Lower lobe of right lung (tissue), 2 donors: ENCODE results near the gene RBFOX1. TPM values are rescaled to one million over a fixed set of nuclear protein-coding genes. Genes with fewer than 3 reads are reported as not detected.

ENCODE experiments used
- ATAC-seq, 2 donors: fragments of 200-7000 bp; cut with Tn5 transposase; one replicate each; pipeline ENCODE4 v1.9.1; 2020 to 2022; ENCODE audit warnings: mild to moderate bottlenecking in 2 of 2, moderate library complexity in 2 of 2
- DNase-seq: peaks from one replicate; pipeline ENCODE4 v3.0.0-alpha.2; 2020
- H3K27ac ChIP-seq: fragments of 200-600 bp; one replicate; pipeline ENCODE4 v1.8.0; 2022
- H3K27me3 ChIP-seq: fragments of 200-600 bp; one replicate; pipeline ENCODE4 v1.8.0; 2022; ENCODE audit warnings: low read depth
- H3K36me3 ChIP-seq: fragments of 200-600 bp; one replicate; pipeline ENCODE4 v1.8.0; 2022; ENCODE audit warnings: mild to moderate bottlenecking
- H3K4me1 ChIP-seq: fragments of 200-600 bp; one replicate; pipeline ENCODE4 v1.8.0; 2022
- H3K4me3 ChIP-seq: fragments of 200-600 bp; one replicate; pipeline ENCODE4 v1.8.0; 2022; ENCODE audit warnings: mild to moderate bottlenecking
- H3K9me3 ChIP-seq: fragments of 200-600 bp; one replicate; pipeline ENCODE4 v1.8.0; 2022
- intact Hi-C: fragments of 100-400 bp; cut with DNase I; formaldehyde crosslinking; loops from one replicate; pipeline ENCODE4 v1.11.0; 2022
- total RNA-seq: library from RNA; stranded (reverse); fragmentation: NEBNext Ultra II Directional; extraction: Animal tissue kit (Norgen Biotek cat#: 25700); gene quantifications from one replicate; pipeline ENCODE4 v1.2.1, GENCODE V29; 2021
- TF ChIP-seq, protein P1 (sequence below): fragments of 200-600 bp; IDR thresholded peaks from one replicate; pipeline ENCODE4 v1.8.0; 2022; ENCODE audit warnings: antibody characterized with exemption, mild to moderate bottlenecking
- donor health status: DM: no; HTN: yes; CAD: no; lungs with severe emphysema.

RBFOX1 gene
- total RNA-seq, 1 donor from 2014 or later, result not detected

DNA sequence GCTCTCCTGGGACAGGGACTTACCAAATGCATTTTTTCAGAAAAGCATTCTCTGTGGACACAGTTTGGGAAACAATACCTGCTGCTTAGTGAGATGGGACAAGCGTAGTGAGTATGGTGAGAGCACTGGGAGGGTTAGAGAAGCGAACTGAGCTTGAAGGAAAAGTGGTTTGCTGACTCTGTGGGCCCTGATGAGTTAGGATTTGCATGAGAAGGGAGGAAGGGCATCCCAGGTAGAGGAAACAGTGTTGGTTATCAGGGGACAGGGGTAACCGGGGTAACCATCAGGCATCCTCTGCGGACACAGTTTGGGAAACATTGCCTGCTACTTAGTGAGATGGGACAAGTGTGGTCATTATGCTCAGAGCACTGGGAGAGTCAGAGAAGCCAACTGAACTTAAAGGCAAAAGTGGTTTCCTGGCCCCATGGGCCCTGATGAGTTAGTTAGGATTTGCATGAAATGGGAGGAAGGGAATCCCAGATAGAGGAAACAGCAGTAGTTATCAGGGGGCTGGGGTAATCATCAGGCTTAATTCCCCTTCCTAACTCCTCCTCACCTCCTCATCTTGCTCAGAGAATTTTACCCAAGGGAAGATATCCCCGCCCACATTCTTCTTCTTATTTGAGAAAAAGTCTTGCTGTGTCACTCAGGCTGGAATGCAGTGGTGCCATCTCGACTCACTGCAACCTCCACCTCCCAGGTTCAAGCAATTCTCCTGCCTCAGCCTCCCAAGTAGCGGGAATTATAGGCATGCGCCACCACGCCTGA lies 319.3 kb downstream of the RBFOX1 start:
- Histone ChIP-seq H3K27me3 (no peaks in the 10 kb centered on the region), H3K4me1 (no peaks in the 10 kb centered on the region), H3K4me3 (no peak overlapping the region), H3K36me3 (no peaks in the 10 kb centered on the region), H3K9me3 (no peaks in the 10 kb centered on the region), H3K27ac (no peak overlapping the region)
- intact Hi-C loops, result no loop called here
- DNase-seq (no peak), ATAC-seq (no peak)
- TF ChIP-seq, protein P1, sequence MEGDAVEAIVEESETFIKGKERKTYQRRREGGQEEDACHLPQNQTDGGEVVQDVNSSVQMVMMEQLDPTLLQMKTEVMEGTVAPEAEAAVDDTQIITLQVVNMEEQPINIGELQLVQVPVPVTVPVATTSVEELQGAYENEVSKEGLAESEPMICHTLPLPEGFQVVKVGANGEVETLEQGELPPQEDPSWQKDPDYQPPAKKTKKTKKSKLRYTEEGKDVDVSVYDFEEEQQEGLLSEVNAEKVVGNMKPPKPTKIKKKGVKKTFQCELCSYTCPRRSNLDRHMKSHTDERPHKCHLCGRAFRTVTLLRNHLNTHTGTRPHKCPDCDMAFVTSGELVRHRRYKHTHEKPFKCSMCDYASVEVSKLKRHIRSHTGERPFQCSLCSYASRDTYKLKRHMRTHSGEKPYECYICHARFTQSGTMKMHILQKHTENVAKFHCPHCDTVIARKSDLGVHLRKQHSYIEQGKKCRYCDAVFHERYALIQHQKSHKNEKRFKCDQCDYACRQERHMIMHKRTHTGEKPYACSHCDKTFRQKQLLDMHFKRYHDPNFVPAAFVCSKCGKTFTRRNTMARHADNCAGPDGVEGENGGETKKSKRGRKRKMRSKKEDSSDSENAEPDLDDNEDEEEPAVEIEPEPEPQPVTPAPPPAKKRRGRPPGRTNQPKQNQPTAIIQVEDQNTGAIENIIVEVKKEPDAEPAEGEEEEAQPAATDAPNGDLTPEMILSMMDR, result no peak

DNA sequence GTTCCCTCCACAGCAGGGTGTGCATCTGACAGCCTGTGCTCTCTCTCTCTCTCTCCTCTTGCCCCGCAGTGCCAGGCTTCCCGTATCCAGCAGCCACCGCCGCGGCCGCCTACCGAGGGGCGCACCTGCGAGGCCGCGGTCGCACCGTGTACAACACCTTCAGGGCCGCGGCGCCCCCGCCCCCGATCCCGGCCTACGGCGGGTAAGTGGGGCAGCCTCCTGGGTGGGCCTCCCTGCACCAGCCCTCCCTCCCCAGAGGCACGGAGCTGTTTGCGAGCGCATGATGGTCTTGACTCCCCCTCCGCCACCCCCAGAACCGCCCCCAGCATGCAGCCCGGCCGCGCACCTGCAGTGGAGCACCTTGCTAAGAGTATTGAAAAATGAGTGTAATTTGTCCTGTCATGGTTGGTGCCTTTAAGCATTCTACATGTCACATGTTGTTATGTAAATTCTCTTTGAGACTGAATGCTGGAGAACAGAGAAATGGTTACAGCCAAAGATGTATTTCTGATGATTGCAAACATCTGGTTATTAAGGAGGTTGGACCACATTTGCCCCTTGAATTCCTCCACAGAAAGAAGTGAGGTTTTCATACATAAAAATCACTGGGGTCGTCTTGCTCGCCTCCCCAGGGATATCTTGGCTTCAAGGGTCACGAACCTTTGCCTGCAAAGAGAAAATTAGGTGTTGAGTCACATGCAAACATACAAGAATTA lies 321.3 kb downstream of the RBFOX1 start:
- Histone ChIP-seq H3K4me3 (no peak overlapping the region), H3K27ac (no peak overlapping the region), H3K4me1 (no peaks in the 10 kb centered on the region), H3K36me3 (no peaks in the 10 kb centered on the region), H3K27me3 (no peaks in the 10 kb centered on the region), H3K9me3 (no peaks in the 10 kb centered on the region)
- TF ChIP-seq, protein P1, result no peak
- intact Hi-C loops, result no loop called here
- no peak for DNase-seq
- ATAC-seq, result no peak

DNA sequence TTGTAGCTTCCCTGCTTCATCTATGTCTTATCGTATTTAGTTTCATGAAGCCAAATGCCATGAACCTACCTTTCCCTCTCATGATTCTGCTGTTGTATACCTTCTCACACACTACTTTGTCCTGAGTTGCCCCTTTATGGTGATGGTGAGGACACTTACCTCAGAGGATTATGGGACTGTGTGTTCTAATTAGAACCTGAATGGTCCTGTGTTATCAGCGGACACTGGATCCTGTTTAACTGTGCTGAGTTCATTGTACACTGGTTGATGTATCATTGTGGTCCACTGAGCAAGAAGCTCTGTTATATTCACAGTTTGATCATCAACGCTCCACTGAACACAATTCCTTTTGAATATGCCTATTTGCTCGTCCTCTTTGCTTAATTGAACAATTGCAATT lies 343.0 kb downstream of the RBFOX1 start:
- Histone ChIP-seq H3K4me3 (no peak overlapping the region), H3K36me3 (no peaks in the 10 kb centered on the region), H3K4me1 (no peaks in the 10 kb centered on the region), H3K9me3 (no peaks in the 10 kb centered on the region), H3K27me3 (no peaks in the 10 kb centered on the region), H3K27ac (no peak overlapping the region)
- intact Hi-C loops, result no loop called here
- TF ChIP-seq, protein P1, result no peak
- ATAC-seq (no peak), DNase-seq (no peak)

DNA sequence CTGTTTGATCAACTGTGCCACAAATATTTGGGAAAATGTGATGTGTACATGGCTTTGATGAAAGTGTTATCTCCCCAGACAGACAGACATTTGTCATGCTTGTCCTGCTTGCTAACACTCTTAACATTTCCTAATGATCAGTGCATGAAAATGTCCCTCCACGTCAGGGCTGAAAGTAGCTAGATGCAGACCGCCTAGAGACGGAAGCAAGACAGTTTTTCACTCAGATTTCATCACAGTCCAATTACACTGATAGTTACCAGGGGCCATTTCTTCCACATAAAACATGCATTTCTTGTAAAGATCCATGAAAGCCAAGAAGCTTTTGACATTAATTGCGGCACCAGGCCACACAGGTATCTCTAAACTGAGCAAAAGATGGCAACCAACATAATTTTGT lies 347.7 kb downstream of the RBFOX1 start:
- ATAC-seq (no peak), DNase-seq (no peak)
- intact Hi-C loops, result no loop called here
- H3K36me3 ChIP-seq, result no peaks in the 10 kb centered on the region
- H3K4me3 ChIP-seq, result no peak overlapping the region
- no peaks in the 10 kb centered on the region for H3K4me1 ChIP-seq
- TF ChIP-seq, protein P1, result no peak
- H3K27me3 ChIP-seq, result no peaks in the 10 kb centered on the region
- no peaks in the 10 kb centered on the region for H3K9me3 ChIP-seq
- H3K27ac ChIP-seq, result no peak overlapping the region

DNA sequence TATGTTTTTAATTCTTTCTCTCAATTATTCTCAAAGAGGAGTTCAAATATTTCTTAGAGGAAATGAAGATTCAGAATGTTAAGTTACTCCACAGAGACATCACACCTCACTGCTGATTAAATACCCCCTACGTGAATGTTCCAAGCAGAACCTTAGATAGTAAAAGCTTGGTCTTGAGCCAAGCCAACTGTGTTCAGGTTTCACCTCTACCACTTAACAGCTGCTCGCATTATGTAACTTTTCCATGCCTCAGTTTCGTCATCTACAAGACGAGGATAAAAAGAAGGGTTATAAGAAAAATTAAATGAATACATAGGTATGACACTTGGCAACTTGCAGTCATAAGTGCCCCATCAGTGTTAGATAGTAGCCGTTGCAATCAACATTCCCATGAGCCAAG lies 356.2 kb downstream of the RBFOX1 start:
- no peak for DNase-seq
- TF ChIP-seq, protein P1, result no peak
- H3K9me3 ChIP-seq, result no peaks in the 10 kb centered on the region
- no peaks in the 10 kb centered on the region for H3K27me3 ChIP-seq
- no peak overlapping the region for H3K27ac ChIP-seq
- H3K4me3 ChIP-seq, result no peak overlapping the region
- no peaks in the 10 kb centered on the region for H3K36me3 ChIP-seq
- ATAC-seq, result no peak
- no peaks in the 10 kb centered on the region for H3K4me1 ChIP-seq
- intact Hi-C loops, result no loop called here
